Endodermal cell (in vitro differentiated cells): Measurements from ENCODE around the gene NUDT4. TPM values are rescaled to one million over a fixed set of nuclear protein-coding genes. Genes with fewer than 3 reads are reported as not detected.
A peak's percentile ranks its signal among the peaks of the same experiment; 100 is the strongest.

ENCODE experiments used
- DNase-seq: peaks from one replicate; pipeline ENCODE4 v3.0.0-alpha.2; 2017
- H3K27ac ChIP-seq: 2 replicates; pipeline ENCODE4 v1.5.1; 2013; ENCODE audit warnings: mild to moderate bottlenecking, low read depth, low read length, moderate library complexity
- H3K27me3 ChIP-seq: 2 replicates; pipeline ENCODE4 v1.6.1; 2013; ENCODE audit warnings: mild to moderate bottlenecking, low read length, moderate library complexity; ENCODE audit not compliant: insufficient read depth, control insufficient read depth, poor library complexity, severe bottlenecking
- H3K36me3 ChIP-seq: 2 replicates; pipeline ENCODE4 v1.7.0; 2013; ENCODE audit warnings: mild to moderate bottlenecking, low read length, moderate library complexity; ENCODE audit not compliant: control insufficient read depth, insufficient read depth
- H3K4me1 ChIP-seq: one replicate; pipeline ENCODE4 v1.7.0; 2013; ENCODE audit warnings: low read length; ENCODE audit not compliant: control insufficient read depth, insufficient read depth
- H3K4me3 ChIP-seq: 2 replicates; pipeline ENCODE4 v1.5.1; 2013; ENCODE audit warnings: mild to moderate bottlenecking, low read length, moderate library complexity
- H3K9ac ChIP-seq: 2 replicates; pipeline ENCODE4 v1.6.1; 2013; ENCODE audit warnings: mild to moderate bottlenecking, low read length, moderate library complexity; ENCODE audit not compliant: poor library complexity, severe bottlenecking; ENCODE audit errors: extremely low read depth
- H3K9me3 ChIP-seq: 2 replicates; pipeline ENCODE4 v1.6.1; 2013; ENCODE audit warnings: mild to moderate bottlenecking, low read length, moderate library complexity; ENCODE audit not compliant: control insufficient read depth
- H3K27ac Mint-ChIP-seq: 2 replicates; pipeline ENCODE4 v1.8.0; 2020; ENCODE audit warnings: mixed read lengths
- H3K27me3 Mint-ChIP-seq: 2 replicates; pipeline ENCODE4 v1.8.0; 2021; ENCODE audit warnings: mild to moderate bottlenecking, mixed read lengths; ENCODE audit not compliant: insufficient read depth
- H3K36me3 Mint-ChIP-seq: 2 replicates; pipeline ENCODE4 v1.8.0; 2020; ENCODE audit warnings: low read depth, mixed read lengths
- H3K4me1 Mint-ChIP-seq: 2 replicates; pipeline ENCODE4 v1.8.0; 2020; ENCODE audit warnings: mixed read lengths
- H3K4me3 Mint-ChIP-seq: 2 replicates; pipeline ENCODE4 v1.8.0; 2020; ENCODE audit warnings: mild to moderate bottlenecking, moderate library complexity, mixed read lengths
- H3K9me3 Mint-ChIP-seq: 2 replicates; pipeline ENCODE4 v1.8.0; 2020; ENCODE audit warnings: mild to moderate bottlenecking, mixed read lengths
- CTCF ChIP-seq: fragments of 200-600 bp; sonication (generic); conservative IDR thresholded peaks from 2 replicates; pipeline ENCODE4 v1.5.0; 2021; ENCODE audit warnings: antibody characterized with exemption, mild to moderate bottlenecking
- WGBS, 2 experiments: methylation state at CpG; one replicate each; pipeline versions ENCODE4 v1.1.5 to v1.1.7; 2013; ENCODE audit warnings: missing lambda C conversion rate in 2 of 2, mixed read lengths in 1 of 2; ENCODE audit not compliant: insufficient coverage in 1 of 2, insufficient read length in 1 of 2; 5-methylcytosine and 5-hydroxymethylcytosine counted together
- total RNA-seq, 2 donors: library from RNA; stranded (reverse); fragmentation: NEBNext Ultra II Directional in 1 of 2; extraction: Animal tissue kit (Norgen Biotek cat#: 25700) in 1 of 2; gene quantifications; 2 replicates in 1 of 2; 3 replicates in 1 of 2; pipeline ENCODE4 v1.2.1, GENCODE V29; 2021

Gene NUDT4
- total RNA-seq, 2 donors from 2014 or later = 334 to 453 TPM

GRCh38 chr12:93443576-93443975 lies 65.9 kb downstream of the NUDT4 start:
- no peaks in the 10 kb centered on the region for H3K27me3 ChIP-seq
- WGBS, 2 experiments = 96 to 100% methylated on average over 3 to 4 of the region's 4 CpGs
- no peaks in the 10 kb centered on the region for H3K9me3 ChIP-seq
- H3K27ac ChIP-seq = no peak overlapping the region
- no peaks in the 10 kb centered on the region for H3K9me3 Mint-ChIP-seq
- no peak overlapping the region for H3K9ac ChIP-seq
- H3K36me3 ChIP-seq = no peaks in the 10 kb centered on the region
- peaks cover 24% of the 10 kb centered on the region for H3K4me1 Mint-ChIP-seq
- H3K27me3 Mint-ChIP-seq = no peaks in the 10 kb centered on the region
- TF ChIP-seq CTCF = no peak
- no peak for DNase-seq
- H3K27ac Mint-ChIP-seq = no peak overlapping the region
- peak overlapping the region; percentile 83 for H3K4me3 Mint-ChIP-seq
- H3K36me3 Mint-ChIP-seq = no peaks in the 10 kb centered on the region
- H3K4me1 ChIP-seq = peaks cover 4% of the 10 kb centered on the region
- H3K4me3 ChIP-seq = peak overlapping the region; percentile 88

- TF ChIP-seq CTCF = no peak
- no peak overlapping the region for H3K4me3 Mint-ChIP-seq
- WGBS, 2 experiments = 93 to 96% methylated on average over 3 to 4 of the region's 4 CpGs
These were observed 70.0 kb downstream of the NUDT4 start for GRCh38 chr12:93447555-93448290.

GRCh38 chr12:93448796-93449195 lies 71.1 kb downstream of the NUDT4 start:
- TF ChIP-seq CTCF = no peak
- H3K9ac ChIP-seq = no peak overlapping the region
- no peak overlapping the region for H3K4me3 Mint-ChIP-seq
- H3K27me3 ChIP-seq = no peaks in the 10 kb centered on the region
- peaks cover 1% of the 10 kb centered on the region for H3K9me3 Mint-ChIP-seq
- H3K27ac ChIP-seq = no peak overlapping the region
- no peak overlapping the region for H3K4me3 ChIP-seq
- peaks cover 6% of the 10 kb centered on the region for H3K9me3 ChIP-seq
- no peak for DNase-seq
- H3K4me1 ChIP-seq = no peaks in the 10 kb centered on the region
- H3K4me1 Mint-ChIP-seq = no peaks in the 10 kb centered on the region
- H3K27me3 Mint-ChIP-seq = no peaks in the 10 kb centered on the region
- no peak overlapping the region for H3K27ac Mint-ChIP-seq
- H3K36me3 ChIP-seq = no peaks in the 10 kb centered on the region
- no peaks in the 10 kb centered on the region for H3K36me3 Mint-ChIP-seq
- WGBS, 2 experiments = 83 to 91% methylated on average over 3 to 5 of the region's 5 CpGs

More at GRCh38 chr12:93447555-93448290, 70.0 kb downstream of the NUDT4 start:
- Histone ChIP-seq H3K36me3 (no peaks in the 10 kb centered on the region), H3K27me3 (no peaks in the 10 kb centered on the region), H3K27ac (no peak overlapping the region), H3K4me1 (no peaks in the 10 kb centered on the region), H3K9me3 (peaks cover 6% of the 10 kb centered on the region), H3K9ac (no peak overlapping the region), H3K4me3 (no peak overlapping the region)
- Mint-ChIP-seq H3K27ac (no peak overlapping the region), H3K4me1 (peaks cover 4% of the 10 kb centered on the region), H3K9me3 (peaks cover 1% of the 10 kb centered on the region), H3K36me3 (no peaks in the 10 kb centered on the region), H3K27me3 (no peaks in the 10 kb centered on the region)
- no peak for DNase-seq
